Peyer's patch (tissue), 4 donors: ENCODE data around the gene LAMA4.

Source experiments
- CTCF ChIP-seq, 6 experiments: fragments of 450-650 bp in 4 of 6; fragments of 200-600 bp in 2 of 6; sonication (generic) in 1 of 6; IDR thresholded peaks; one replicate each; pipeline ENCODE4 v1.5.1; 2017 to 2019; ENCODE audit warnings: antibody characterized with exemption in 6 of 6, mild to moderate bottlenecking in 3 of 6, moderate library complexity in 1 of 6
- POLR2A ChIP-seq, 2 donors: fragments of 450-650 bp; IDR thresholded peaks; one replicate each; pipeline ENCODE4 v1.5.1; 2017; ENCODE audit warnings: antibody characterized with exemption in 2 of 2, mild to moderate bottlenecking in 2 of 2, moderate library complexity in 2 of 2

GRCh38 chr6:112087136-112087911, 167.0 kb downstream of the LAMA4 start, which contains the start of the genes FAM229B and TUBE1:
- TF ChIP-seq CTCF (IDR thresholded peaks at IDR 0.05) (peak in 2 of 6 experiments; percentile 16 to 24), POLR2A (IDR thresholded peaks at IDR 0.05) (peak; percentile 53 to 62)
